Measurements from ENCODE around the gene HSD17B2. TPM values are rescaled to one million over a fixed set of nuclear protein-coding genes. Genes with fewer than 3 reads are reported as not detected.

The HSD17B2 gene
- total RNA-seq, 4 donors from 2014 or later = 0.40 TPM; not detected in 3

DNA sequence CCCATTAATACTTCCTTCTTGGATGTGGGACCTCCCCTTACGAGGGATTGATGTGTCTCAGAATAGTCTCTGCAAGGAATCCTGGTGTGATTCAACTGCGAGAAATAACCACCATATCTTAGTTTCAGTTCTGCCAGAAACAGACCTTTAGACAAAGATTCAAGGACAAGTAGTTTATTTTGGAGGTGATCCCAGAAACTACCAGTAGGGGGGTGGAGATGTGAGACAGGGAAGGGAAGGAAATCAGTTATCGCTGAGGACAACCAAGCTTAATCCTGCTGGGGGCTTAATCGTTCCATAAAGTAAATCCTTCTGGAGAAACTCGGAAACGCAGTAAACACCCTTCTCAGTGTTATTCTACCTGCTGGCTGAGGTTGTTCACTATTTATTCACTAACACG, 18.8 kb upstream of the HSD17B2 start:
- TF ChIP-seq EP300 (IDR thresholded peaks at IDR 0.05) = no peak
- no peak for TF ChIP-seq POLR2AphosphoS5 (IDR thresholded peaks at IDR 0.05)
- no peak for TF ChIP-seq CTCF (IDR thresholded peaks at IDR 0.05)
- TF ChIP-seq POLR2A (IDR thresholded peaks at IDR 0.05) = no peak
- Histone ChIP-seq H3K9me3 (peaks cover 0 to 12% (median 0%) of the 10 kb centered on the region in 3 donors), H3K4me3 (no peak overlapping the region), H3K27ac (no peak overlapping the region), H3K36me3 (no peaks in the 10 kb centered on the region), H3K27me3 (peaks cover 10% of the 10 kb centered on the region), H3K4me1 (no peaks in the 10 kb centered on the region)
- WGBS, 2 donors (ENCODE audit: low coverage in 1 of 2) = 28 to 30% methylated on average over 7 of the region's 7 CpGs
- no peak for ATAC-seq

- ATAC-seq = no peak
- WGBS, 2 donors (ENCODE audit: low coverage in 1 of 2) = 56 to 80% methylated on average over 2 of the region's 2 CpGs
- TF ChIP-seq POLR2A (IDR thresholded peaks at IDR 0.05) (no peak), CTCF (IDR thresholded peaks at IDR 0.05) (no peak), EP300 (IDR thresholded peaks at IDR 0.05) (no peak), POLR2AphosphoS5 (IDR thresholded peaks at IDR 0.05) (no peak)
Observed at GRCh38 chr16:82016964-82017363, 18.1 kb upstream of the HSD17B2 start.

GRCh38 chr16:82017911-82018568, 17.0 kb upstream of the HSD17B2 start:
- H3K9me3 ChIP-seq = peaks cover 0 to 12% (median 0%) of the 10 kb centered on the region in 3 donors
- no peak overlapping the region for H3K27ac ChIP-seq
- H3K4me3 ChIP-seq = no peak overlapping the region
- 75 to 92% methylated on average over 6 of the region's 6 CpGs for WGBS, 2 donors (ENCODE audit: low coverage in 1 of 2)
- H3K4me1 ChIP-seq = no peaks in the 10 kb centered on the region
- no peaks in the 10 kb centered on the region for H3K36me3 ChIP-seq
- H3K27me3 ChIP-seq = no peaks in the 10 kb centered on the region
- ATAC-seq = no peak
- no peak for TF ChIP-seq POLR2A (IDR thresholded peaks at IDR 0.05)
- TF ChIP-seq CTCF (IDR thresholded peaks at IDR 0.05) = no peak
- no peak for TF ChIP-seq POLR2AphosphoS5 (IDR thresholded peaks at IDR 0.05)
- no peak for TF ChIP-seq EP300 (IDR thresholded peaks at IDR 0.05)

More at GRCh38 chr16:82016964-82017363, 18.1 kb upstream of the HSD17B2 start:
- no peaks in the 10 kb centered on the region for H3K4me1 ChIP-seq
- H3K36me3 ChIP-seq = no peaks in the 10 kb centered on the region
- H3K9me3 ChIP-seq = peaks cover 0 to 12% (median 0%) of the 10 kb centered on the region in 3 donors
- H3K27me3 ChIP-seq = peaks cover 3% of the 10 kb centered on the region
- H3K4me3 ChIP-seq = no peak overlapping the region
- no peak overlapping the region for H3K27ac ChIP-seq

DNA sequence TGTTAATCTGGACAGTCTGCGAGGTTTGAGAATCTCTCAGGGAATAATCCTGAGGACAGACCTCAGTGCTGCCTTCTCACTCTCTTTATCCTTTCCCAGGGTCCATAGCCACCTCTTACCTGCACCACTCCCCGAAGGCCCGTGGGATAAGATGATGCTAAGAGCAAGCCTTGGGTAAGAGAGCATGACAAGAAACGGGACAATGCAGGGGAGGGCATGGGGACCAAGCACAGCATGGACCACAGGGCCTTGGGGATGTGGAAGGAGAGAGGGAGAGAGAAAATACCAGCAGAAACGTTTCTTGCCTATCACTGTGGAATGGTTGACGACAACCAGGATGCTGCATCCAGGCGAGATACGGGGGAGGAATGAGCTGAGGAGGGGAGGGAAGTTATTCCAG, 15.5 kb upstream of the HSD17B2 start:
- Histone ChIP-seq H3K4me3 (no peak overlapping the region), H3K9me3 (peaks cover 0 to 12% (median 0%) of the 10 kb centered on the region in 3 donors), H3K4me1 (no peaks in the 10 kb centered on the region), H3K36me3 (no peaks in the 10 kb centered on the region), H3K27me3 (peaks cover 8% of the 10 kb centered on the region), H3K27ac (no peak overlapping the region)
- no peak for ATAC-seq
- TF ChIP-seq POLR2AphosphoS5 (IDR thresholded peaks at IDR 0.05) (no peak), POLR2A (IDR thresholded peaks at IDR 0.05) (no peak), EP300 (IDR thresholded peaks at IDR 0.05) (no peak), CTCF (IDR thresholded peaks at IDR 0.05) (no peak)
- WGBS, 2 donors (ENCODE audit: low coverage in 1 of 2) = 23 to 27% methylated on average over 4 of the region's 8 CpGs

- no peaks in the 10 kb centered on the region for H3K4me1 ChIP-seq
- peaks cover 13% of the 10 kb centered on the region for H3K27me3 ChIP-seq
- H3K27ac ChIP-seq = no peak overlapping the region
- TF ChIP-seq POLR2A (IDR thresholded peaks at IDR 0.05) = no peak
- no peak for TF ChIP-seq POLR2AphosphoS5 (IDR thresholded peaks at IDR 0.05)
- no peak for TF ChIP-seq CTCF (IDR thresholded peaks at IDR 0.05)
- no peak for TF ChIP-seq EP300 (IDR thresholded peaks at IDR 0.05)
- WGBS, 2 donors (ENCODE audit: low coverage in 1 of 2) = 79 to 91% methylated on average over 4 to 5 of the region's 5 CpGs
- no peak for ATAC-seq
- H3K9me3 ChIP-seq = peaks cover 0 to 8% (median 0%) of the 10 kb centered on the region in 3 donors
- H3K36me3 ChIP-seq = no peaks in the 10 kb centered on the region
- H3K4me3 ChIP-seq = no peak overlapping the region
Observed at GRCh38 chr16:82020051-82020450, 15.0 kb upstream of the HSD17B2 start.
